ENCODE results near the gene OR2T6.
A peak's percentile ranks its signal among the peaks of the same experiment; 100 is the strongest.
"Not testable (repeated sequence)": the region's sequence is repeated elsewhere in the genome, so short reads cannot be mapped to it uniquely, and the experiment has no call there.

The OR2T6 gene

DNA sequence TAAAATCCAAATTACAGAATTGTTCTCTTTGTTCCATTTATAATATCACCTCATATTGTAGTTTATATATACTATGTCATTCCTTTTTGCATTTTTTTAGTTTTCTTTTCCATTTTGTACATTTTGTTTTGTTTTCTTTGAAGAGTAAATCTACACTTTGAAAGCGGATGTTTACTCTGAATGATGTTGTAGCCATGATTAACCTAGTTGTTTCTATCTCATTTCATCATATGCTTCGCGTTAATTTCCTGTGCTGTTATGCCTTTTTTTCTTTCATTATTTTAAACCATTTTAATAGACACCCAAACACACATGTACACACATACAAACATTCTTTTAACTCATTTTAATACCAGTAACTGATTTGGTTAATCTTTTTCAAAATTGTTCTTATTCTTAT, 5.3 kb downstream of the OR2T6 start:
- Histone ChIP-seq H3K27me3 (no peaks in the 10 kb centered on the region), H3K4me3 (no peak overlapping the region), H3K4me2 (no peak overlapping the region), H3K9me3 (replicated peaks in 1 of 11) (no peaks in the 10 kb centered on the region), H4K20me1 (no peaks in the 10 kb centered on the region), H3K36me3 (no peaks in the 10 kb centered on the region), H3K9ac (no peak overlapping the region), H3K4me1 (peaks cover 0 to 13% (median 10%) of the 10 kb centered on the region in 10 experiments; a peak in 14 of 20 replicates), H3K27ac (no peak overlapping the region)
- TF ChIP-seq Cebpa-rat (IDR thresholded peaks at IDR 0.05) = no peak

DNA sequence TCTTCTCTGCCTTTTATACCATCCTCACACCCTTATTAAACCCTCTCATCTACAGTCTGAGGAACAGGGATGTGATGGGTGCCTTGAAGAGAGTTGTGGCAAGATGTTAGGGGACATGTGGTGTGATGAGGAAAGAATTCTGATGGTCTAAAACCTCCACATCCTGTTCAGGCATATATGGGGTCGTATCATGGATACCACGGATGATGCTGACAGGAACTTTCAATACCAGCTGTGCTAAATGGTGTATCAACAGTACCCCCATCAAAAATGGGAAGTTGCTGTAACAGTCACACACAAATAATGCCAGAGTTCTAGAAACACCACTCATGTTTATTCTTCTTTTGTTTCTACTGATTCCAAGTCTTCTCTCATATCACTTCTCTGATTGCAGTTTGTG, 12.9 kb downstream of the OR2T6 start:
- Histone ChIP-seq H3K9me3 (replicated peaks in 1 of 11) (peaks cover 0 to 8% (median 0%) of the 10 kb centered on the region in 11 experiments; a peak in 3 of 22 replicates), H3K4me3 (no peak overlapping the region)

DNA sequence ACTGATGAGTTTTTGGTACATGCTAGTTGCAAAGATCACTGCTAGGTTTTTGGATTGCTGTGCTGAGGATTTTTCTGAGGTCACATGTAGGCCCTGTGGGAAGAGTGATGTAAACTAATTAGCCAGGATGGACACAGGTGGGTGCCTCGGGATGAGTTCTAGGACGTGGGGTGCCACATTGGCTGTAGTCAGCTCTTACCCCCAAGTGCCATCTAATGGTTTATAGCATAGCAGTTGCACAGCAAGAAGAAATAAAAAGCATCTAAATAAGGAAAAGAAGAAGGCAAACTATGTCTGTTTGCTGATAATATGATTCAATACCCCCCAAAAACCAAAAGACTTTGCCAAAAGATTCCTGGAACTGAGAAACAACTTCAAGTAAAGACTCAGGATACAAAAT, 17.5 kb downstream of the OR2T6 start:
- peaks cover 0 to 12% (median 3%) of the 10 kb centered on the region in 10 experiments; a peak in 9 of 20 replicates for H3K4me1 ChIP-seq
- TF ChIP-seq Cebpa-rat (IDR thresholded peaks at IDR 0.05) = no peak
- no peak overlapping the region for H3K4me3 ChIP-seq
- H4K20me1 ChIP-seq = no peaks in the 10 kb centered on the region
- H3K4me2 ChIP-seq = no peak overlapping the region
- no peaks in the 10 kb centered on the region for H3K27me3 ChIP-seq
- H3K9me3 ChIP-seq (replicated peaks in 1 of 11) = peaks cover 0 to 5% (median 0%) of the 10 kb centered on the region in 11 experiments; a peak in 2 of 22 replicates
- no peak overlapping the region for H3K9ac ChIP-seq
- H3K27ac ChIP-seq = no peak overlapping the region
- H3K36me3 ChIP-seq = no peaks in the 10 kb centered on the region

More for the DNA sequence above, 12.9 kb downstream of the OR2T6 start:
- Histone ChIP-seq H3K4me2 (peak overlapping the region in 5 of 11 experiments; percentile 4 to 57 (median 46); a peak in 8 of 22 replicates), H4K20me1 (no peaks in the 10 kb centered on the region), H3K27ac (peak overlapping the region in 8 of 11 experiments; percentile 39 to 71 (median 64); a peak in 16 of 22 replicates), H3K4me1 (peaks cover 0 to 15% (median 5%) of the 10 kb centered on the region in 10 experiments; a peak in 9 of 20 replicates), H3K36me3 (no peaks in the 10 kb centered on the region), H3K9ac (peak overlapping the region in 2 of 11 experiments; percentile 4 to 50; a peak in 2 of 22 replicates), H3K27me3 (no peaks in the 10 kb centered on the region)
- peak in 1 of 11 experiments; percentile 23; a peak in 1 of 22 replicates for TF ChIP-seq Cebpa-rat (IDR thresholded peaks at IDR 0.05)

DNA sequence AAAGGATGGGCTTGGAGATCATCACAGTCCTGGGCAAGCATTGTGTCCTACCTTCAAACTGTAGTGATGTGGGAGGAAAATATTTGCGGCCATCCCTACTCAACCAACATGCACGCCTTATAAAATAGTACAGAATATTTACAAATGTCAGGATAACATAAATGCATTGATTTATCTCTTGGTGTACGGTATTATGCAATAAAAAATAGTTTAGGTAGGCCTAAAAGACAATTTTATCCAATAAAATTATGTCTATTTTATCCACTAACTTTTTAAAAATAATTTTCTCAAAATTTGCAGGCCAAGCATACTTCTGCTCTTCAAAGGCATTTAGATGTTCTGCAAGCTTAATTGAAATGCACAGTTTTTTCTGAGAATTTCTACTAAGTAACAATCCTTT, 27.2 kb downstream of the OR2T6 start, which contains the start of gene OR2T1:
Gene OR2T1 (plus strand): TSS at position 301 of the 400 bp plus-strand sequence. CDS start 3,100 bp downstream, outside the sequence.
- H3K4me3 ChIP-seq = no peak within 1 kb of the TSS
- no peak within 1 kb of the TSS for H3K4me2 ChIP-seq
- H3K4me1 ChIP-seq = no peaks in the 10 kb centered on the region
- no peaks in the 10 kb centered on the region for H4K20me1 ChIP-seq
- no peak within 1 kb of the TSS for H3K27ac ChIP-seq
- no peak for TF ChIP-seq Cebpa-rat (IDR thresholded peaks at IDR 0.05)
- H3K9ac ChIP-seq = no peak within 1 kb of the TSS
- peaks cover 0 to 8% (median 5%) of the 10 kb centered on the region in 11 experiments; a peak in 14 of 22 replicates for H3K9me3 ChIP-seq (replicated peaks in 1 of 11)
- H3K36me3 ChIP-seq = no peaks in the 10 kb centered on the region
- H3K27me3 ChIP-seq = no peaks in the 10 kb centered on the region

DNA sequence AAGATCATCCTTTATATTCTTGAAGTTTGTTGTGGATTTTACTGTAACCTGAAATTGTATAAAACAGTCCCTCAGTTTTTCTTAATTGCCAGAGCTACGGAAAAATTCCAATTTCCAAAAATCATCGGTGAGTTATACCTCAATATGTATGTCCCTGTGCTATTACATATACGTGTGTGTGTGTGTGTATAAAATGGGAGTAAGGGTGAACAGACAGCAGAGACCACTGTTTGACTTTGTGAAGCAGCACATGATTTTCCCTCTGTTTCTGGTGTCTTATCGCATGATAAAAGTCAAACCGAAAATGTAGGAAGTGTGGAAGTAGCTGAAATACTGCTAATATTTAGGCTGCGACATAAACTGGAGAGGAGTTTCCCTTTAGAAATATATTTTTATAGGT, 28.5 kb downstream of the OR2T6 start:
- Histone ChIP-seq H3K4me1 (no peaks in the 10 kb centered on the region), H3K27ac (no peak overlapping the region), H3K36me3 (no peaks in the 10 kb centered on the region), H3K4me2 (no peak overlapping the region), H3K9ac (no peak overlapping the region), H3K9me3 (replicated peaks in 1 of 11) (peaks cover 0 to 14% (median 9%) of the 10 kb centered on the region in 11 experiments; a peak in 16 of 22 replicates), H4K20me1 (no peaks in the 10 kb centered on the region), H3K27me3 (no peaks in the 10 kb centered on the region), H3K4me3 (no peak overlapping the region)
- TF ChIP-seq Cebpa-rat (IDR thresholded peaks at IDR 0.05) = no peak

DNA sequence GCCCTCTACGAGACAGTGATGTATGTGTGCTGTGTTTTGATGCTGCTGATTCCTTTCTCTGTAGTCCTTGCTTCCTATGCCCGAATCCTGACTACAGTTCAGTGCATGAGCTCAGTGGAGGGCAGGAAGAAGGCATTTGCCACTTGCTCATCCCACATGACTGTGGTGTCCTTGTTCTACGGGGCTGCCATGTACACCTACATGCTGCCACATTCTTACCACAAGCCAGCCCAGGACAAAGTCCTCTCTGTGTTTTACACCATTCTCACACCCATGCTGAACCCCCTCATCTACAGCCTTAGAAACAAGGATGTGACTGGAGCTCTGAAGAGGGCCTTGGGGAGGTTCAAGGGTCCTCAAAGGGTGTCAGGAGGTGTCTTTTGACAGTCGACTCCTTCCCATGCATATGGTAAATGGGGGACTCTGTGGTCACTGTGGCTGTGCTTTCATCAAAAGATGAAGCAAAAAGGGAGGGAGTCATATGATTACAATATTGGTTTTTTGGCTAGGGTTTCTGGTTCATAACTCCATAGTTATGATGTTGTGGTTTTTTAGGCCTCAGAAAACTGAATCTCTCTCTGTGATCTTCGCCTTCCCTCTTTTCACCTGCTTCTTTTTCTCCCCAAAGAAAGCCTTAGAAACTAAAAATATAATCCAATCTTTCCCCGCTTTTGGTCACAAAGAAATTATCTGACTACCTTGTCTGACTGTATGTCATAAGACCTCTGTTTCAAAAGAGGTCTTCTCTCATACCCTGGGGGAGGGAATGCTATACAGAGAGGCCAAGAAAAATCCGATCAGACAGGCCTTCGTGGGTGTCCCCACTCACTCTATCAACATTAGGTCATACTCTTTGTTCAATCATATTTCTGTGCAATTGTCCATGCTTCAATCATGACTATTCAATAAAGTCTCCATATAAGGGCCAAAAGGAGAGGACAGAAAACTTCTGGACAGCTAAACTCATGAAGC, 31.5 kb downstream of the OR2T6 start:
- Histone ChIP-seq H3K9me3 (replicated peaks in 1 of 11) (peaks cover 13 to 34% (median 27%) of the 10 kb centered on the region in 11 experiments; a peak in 20 of 22 replicates), H4K20me1 (no peaks in the 10 kb centered on the region), H3K4me1 (no peaks in the 10 kb centered on the region), H3K4me2 (no peak overlapping the region), H3K27ac (no peak overlapping the region), H3K36me3 (no peaks in the 10 kb centered on the region), H3K4me3 (no peak overlapping the region), H3K27me3 (no peaks in the 10 kb centered on the region), H3K9ac (no peak overlapping the region)
- no peak for TF ChIP-seq Cebpa-rat (IDR thresholded peaks at IDR 0.05)

DNA sequence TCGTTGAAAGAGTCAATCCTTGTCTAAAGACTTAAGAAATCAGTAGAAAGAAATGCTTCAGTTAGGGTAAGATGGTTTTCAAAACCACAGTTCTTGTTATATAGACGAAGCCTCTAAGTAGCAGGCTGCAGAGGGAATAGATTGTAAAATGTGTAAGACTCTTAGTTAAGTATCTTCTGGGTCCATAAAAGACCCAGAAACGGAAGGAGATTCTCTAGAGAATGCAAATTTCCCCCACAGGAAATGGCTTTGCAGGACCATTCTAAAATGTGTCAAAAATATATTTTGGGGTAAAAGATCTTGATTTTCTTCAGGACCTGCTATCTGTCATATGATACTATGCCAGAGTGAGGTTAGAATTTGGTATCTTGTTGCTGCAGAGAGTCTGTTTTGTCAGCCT, 40.7 kb downstream of the OR2T6 start:
- peaks cover 0 to 11% (median 8%) of the 10 kb centered on the region in 10 experiments; a peak in 12 of 20 replicates for H3K4me1 ChIP-seq
- no peaks in the 10 kb centered on the region for H3K36me3 ChIP-seq
- no peak overlapping the region for H3K4me3 ChIP-seq
- H3K9ac ChIP-seq = no peak overlapping the region
- no peaks in the 10 kb centered on the region for H3K27me3 ChIP-seq
- no peak for TF ChIP-seq Cebpa-rat (IDR thresholded peaks at IDR 0.05)
- peak overlapping the region in 7 of 11 experiments; percentile 8 to 51 (median 39); a peak in 12 of 22 replicates for H3K4me2 ChIP-seq
- peaks cover 34 to 50% (median 42%) of the 10 kb centered on the region in 11 experiments for H3K9me3 ChIP-seq (replicated peaks in 1 of 11)
- H3K27ac ChIP-seq = no peak overlapping the region
- no peaks in the 10 kb centered on the region for H4K20me1 ChIP-seq

DNA sequence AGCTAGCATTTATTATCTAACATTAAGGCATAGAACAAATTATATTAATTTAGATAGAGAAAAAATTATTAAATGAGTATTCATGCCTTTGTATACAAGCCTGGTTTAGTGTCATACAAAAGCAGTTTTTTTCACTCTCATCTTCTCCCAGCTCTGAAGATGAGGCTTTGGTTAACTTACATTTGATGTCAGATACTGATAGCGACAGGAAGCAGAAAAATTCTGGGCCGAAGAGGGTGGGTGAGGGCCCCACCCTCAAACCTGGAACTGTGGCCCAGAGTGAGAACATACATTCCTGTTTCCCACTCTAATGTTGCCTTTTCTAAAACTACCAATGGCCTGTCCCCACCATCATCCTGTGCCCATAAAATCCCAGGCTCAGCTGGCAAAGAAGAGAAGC, 42.3 kb downstream of the OR2T6 start:
- peaks cover 37 to 54% (median 43%) of the 10 kb centered on the region in 11 experiments for H3K9me3 ChIP-seq (replicated peaks in 1 of 11)
- H3K4me3 ChIP-seq = no peak overlapping the region
- H3K36me3 ChIP-seq = no peaks in the 10 kb centered on the region
- H3K4me2 ChIP-seq = no peak overlapping the region
- no peak for TF ChIP-seq Cebpa-rat (IDR thresholded peaks at IDR 0.05)
- peaks cover 0 to 11% (median 8%) of the 10 kb centered on the region in 10 experiments; a peak in 12 of 20 replicates for H3K4me1 ChIP-seq
- H3K9ac ChIP-seq = no peak overlapping the region
- no peaks in the 10 kb centered on the region for H3K27me3 ChIP-seq
- H4K20me1 ChIP-seq = no peaks in the 10 kb centered on the region
- H3K27ac ChIP-seq = no peak overlapping the region

DNA sequence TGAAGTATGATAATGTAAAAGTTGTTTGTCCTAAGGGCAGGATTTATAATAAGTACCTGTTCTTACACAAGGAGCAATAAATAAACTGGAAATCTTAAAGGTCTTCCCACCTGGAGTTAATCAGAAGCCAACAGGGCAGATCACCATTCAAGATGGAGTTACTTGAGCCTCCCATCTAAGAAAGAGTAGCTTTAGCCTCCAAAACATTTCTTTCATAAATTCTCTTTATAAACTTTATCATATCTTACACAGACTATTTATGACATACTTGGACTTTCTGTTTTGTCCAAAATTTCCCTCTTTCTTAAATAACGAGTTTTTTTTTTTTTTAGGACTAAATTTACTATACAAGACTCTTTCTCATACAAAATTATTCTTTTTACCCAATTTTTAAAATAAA, 45.8 kb downstream of the OR2T6 start:
- Histone ChIP-seq H3K4me3 (no peak overlapping the region), H3K27me3 (no peaks in the 10 kb centered on the region), H4K20me1 (no peaks in the 10 kb centered on the region), H3K27ac (no peak overlapping the region), H3K9ac (no peak overlapping the region), H3K4me2 (no peak overlapping the region), H3K36me3 (no peaks in the 10 kb centered on the region), H3K9me3 (replicated peaks in 1 of 11) (peaks cover 49 to 67% (median 61%) of the 10 kb centered on the region in 11 experiments), H3K4me1 (peaks cover 0 to 5% (median 3%) of the 10 kb centered on the region in 10 experiments; a peak in 12 of 20 replicates)
- no peak for TF ChIP-seq Cebpa-rat (IDR thresholded peaks at IDR 0.05)

DNA sequence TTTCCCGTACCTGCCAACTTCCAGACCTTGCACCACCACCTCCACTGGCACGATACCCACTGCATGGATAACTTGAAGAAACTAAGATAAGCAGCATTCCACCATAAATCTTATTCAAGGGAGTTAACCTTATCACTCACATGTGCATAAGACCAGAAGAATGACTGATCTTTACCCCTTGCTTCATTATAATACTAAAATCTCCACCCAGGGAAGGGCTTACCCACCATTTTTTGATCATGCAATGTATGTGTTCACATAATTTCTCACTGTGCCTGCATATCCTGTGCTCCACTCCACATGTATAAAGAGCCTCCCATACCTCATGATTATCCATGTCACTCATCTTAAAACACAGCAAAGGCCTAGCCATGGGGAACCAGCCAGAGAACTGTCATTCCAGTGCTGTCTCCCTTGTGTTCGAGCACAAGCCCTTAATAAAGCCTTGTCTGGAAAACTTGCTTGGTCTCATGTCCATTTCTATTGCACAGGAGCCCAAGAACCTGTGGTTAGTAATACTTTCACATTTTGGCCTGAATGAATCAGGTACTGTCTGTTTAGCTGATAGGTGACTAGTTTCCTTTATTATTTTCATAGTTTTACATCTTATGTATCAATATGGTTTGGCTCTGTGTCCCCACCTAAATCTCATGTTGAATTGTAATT, 52.1 kb downstream of the OR2T6 start:
- not testable (repeated sequence) for H3K9ac ChIP-seq

DNA sequence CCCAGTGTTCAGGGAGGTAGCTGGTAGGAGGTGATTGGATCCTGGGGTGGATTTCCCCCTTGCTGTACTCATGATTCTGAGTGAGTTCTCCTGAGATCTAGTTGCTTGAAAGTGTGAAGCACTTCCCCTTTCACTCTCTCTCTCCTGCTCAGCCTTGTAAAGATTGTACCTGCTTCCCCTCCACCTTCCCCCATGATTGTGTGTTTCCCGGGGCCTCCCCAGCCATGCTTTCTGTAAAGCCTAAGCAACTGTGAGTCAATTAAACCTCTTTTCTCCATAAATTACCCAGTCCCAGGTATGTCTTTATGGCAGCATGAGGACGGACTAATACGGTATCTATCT, 52.6 kb downstream of the OR2T6 start:
- H3K9me3 ChIP-seq (replicated peaks in 1 of 11) = peaks cover 6 to 17% (median 10%) of the 10 kb centered on the region in 11 experiments
- H3K36me3 ChIP-seq, H3K4me2 ChIP-seq, H3K27me3 ChIP-seq, H3K4me1 ChIP-seq, H4K20me1 ChIP-seq, H3K27ac ChIP-seq, H3K4me3 ChIP-seq, H3K9ac ChIP-seq: not testable (repeated sequence)

More for the DNA sequence above, 52.1 kb downstream of the OR2T6 start:
- H3K4me3 ChIP-seq, H3K4me2 ChIP-seq, H3K4me1 ChIP-seq, H4K20me1 ChIP-seq, H3K27me3 ChIP-seq, H3K27ac ChIP-seq, H3K36me3 ChIP-seq: not testable (repeated sequence)
- peaks cover 11 to 22% (median 15%) of the 10 kb centered on the region in 11 experiments for H3K9me3 ChIP-seq (replicated peaks in 1 of 11)

DNA sequence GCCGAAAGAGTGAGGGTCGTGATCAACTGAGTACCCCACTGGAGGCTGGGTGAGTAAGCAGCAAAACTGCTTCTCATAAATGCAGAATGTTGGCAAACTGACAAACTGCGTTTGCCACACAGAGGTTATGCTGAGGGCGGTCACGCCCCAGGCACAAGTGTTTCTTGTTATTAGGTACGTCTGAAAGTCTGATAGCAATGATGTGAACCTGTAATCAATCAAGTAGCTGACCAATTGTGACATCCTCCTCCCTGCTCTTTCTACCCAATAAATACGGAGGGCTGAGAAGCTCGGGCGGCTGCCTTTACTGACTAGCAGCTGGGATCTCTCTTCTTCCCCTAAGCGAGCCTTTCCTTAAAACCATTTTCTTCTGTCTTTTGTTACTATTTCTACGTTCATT, 56.1 kb downstream of the OR2T6 start:
- not testable (repeated sequence) for H3K27ac ChIP-seq; H3K4me1 ChIP-seq; H3K9ac ChIP-seq; H4K20me1 ChIP-seq; H3K9me3 ChIP-seq (replicated peaks in 1 of 11); H3K36me3 ChIP-seq; H3K4me3 ChIP-seq; H3K27me3 ChIP-seq; H3K4me2 ChIP-seq
